ENCODE data around the gene IDUA.

DNA sequence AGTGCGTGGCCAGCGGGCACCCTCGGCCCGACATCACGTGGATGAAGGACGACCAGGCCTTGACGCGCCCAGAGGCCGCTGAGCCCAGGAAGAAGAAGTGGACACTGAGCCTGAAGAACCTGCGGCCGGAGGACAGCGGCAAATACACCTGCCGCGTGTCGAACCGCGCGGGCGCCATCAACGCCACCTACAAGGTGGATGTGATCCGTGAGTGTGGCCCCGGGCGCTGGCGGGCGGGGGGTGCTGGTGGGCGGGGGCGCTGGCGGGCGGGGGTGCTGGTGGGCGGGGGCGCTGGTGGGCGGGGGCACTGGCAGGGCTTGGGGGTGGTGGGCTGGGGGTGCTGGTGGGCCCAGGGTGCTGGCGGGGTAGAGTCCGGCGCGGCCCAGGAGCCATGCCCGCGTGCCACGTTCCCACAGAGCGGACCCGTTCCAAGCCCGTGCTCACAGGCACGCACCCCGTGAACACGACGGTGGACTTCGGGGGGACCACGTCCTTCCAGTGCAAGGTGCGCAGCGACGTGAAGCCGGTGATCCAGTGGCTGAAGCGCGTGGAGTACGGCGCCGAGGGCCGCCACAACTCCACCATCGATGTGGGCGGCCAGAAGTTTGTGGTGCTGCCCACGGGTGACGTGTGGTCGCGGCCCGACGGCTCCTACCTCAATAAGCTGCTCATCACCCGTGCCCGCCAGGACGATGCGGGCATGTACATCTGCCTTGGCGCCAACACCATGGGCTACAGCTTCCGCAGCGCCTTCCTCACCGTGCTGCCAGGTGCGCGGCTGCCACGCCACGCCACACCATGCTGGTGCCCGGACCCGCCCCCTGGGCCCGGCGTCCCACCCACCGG, 37.3 kb downstream of the IDUA start:
- TF ChIP-seq, protein P1, sequence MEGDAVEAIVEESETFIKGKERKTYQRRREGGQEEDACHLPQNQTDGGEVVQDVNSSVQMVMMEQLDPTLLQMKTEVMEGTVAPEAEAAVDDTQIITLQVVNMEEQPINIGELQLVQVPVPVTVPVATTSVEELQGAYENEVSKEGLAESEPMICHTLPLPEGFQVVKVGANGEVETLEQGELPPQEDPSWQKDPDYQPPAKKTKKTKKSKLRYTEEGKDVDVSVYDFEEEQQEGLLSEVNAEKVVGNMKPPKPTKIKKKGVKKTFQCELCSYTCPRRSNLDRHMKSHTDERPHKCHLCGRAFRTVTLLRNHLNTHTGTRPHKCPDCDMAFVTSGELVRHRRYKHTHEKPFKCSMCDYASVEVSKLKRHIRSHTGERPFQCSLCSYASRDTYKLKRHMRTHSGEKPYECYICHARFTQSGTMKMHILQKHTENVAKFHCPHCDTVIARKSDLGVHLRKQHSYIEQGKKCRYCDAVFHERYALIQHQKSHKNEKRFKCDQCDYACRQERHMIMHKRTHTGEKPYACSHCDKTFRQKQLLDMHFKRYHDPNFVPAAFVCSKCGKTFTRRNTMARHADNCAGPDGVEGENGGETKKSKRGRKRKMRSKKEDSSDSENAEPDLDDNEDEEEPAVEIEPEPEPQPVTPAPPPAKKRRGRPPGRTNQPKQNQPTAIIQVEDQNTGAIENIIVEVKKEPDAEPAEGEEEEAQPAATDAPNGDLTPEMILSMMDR (IDR thresholded peaks at IDR 0.05) = no peak
- no peak for TF ChIP-seq ZFX (IDR thresholded peaks at IDR 0.05; ENCODE audit: borderline replicate concordance)
